GM13976 (cell line): Measurements from ENCODE around the gene C19orf67.
A peak's percentile ranks its signal among the peaks of the same experiment; 100 is the strongest.

ENCODE experiments used
- DNase-seq: peaks from one replicate; pipeline ENCODE4 v3.0.0; 2012; ENCODE audit warnings: low spot score
- CTCF ChIP-seq: IDR thresholded peaks from 2 replicates; pipeline ENCODE4 v1.5.1; 2012; ENCODE audit warnings: borderline replicate concordance, mild to moderate bottlenecking; ENCODE audit not compliant: insufficient read depth; ENCODE audit errors: extremely low read depth, missing control alignments, control extremely low read depth
- in situ Hi-C: fragments of 300-500 bp; cut with MboI; formaldehyde crosslinking; loops from one replicate; pipeline ENCODE4 v1.12.0; 2022; ENCODE audit warnings: low sequenced_read_pairs, mixed read lengths, inconsistent platforms; ENCODE audit not compliant: unreplicated experiment

Gene C19orf67

GRCh38 chr19:14063105-14063504 is 22.5 kb downstream of the C19orf67 start:
- in situ Hi-C loops, result loop anchor here (25.0 kb wide), 1 partner anchor 451 kb away; no protein-coding TSS in a partner anchor
- no peak for DNase-seq

GRCh38 chr19:14062558-14062855 is 23.1 kb downstream of the C19orf67 start:
- in situ Hi-C loops, result loop anchor here (25.0 kb wide), 1 partner anchor 450 kb away; no protein-coding TSS in a partner anchor
- no peak for TF ChIP-seq CTCF
- no peak for DNase-seq

More at GRCh38 chr19:14063105-14063504, 22.5 kb downstream of the C19orf67 start:
- no peak for TF ChIP-seq CTCF

GRCh38 chr19:14061751-14062557 is 23.6 kb downstream of the C19orf67 start, which contains the start of gene PALM3:
TSS of gene PALM3 (minus strand) at chr19:14062076. CDS start at chr19:14061980, 96 bp downstream.
- TF ChIP-seq CTCF, result no peak
- in situ Hi-C loops, result loop anchor here (25.0 kb wide), 1 partner anchor 450 kb away; no protein-coding TSS in a partner anchor
- no peak for DNase-seq

GRCh38 chr19:14061081-14061749 is 24.4 kb downstream of the C19orf67 start:
- no peak for DNase-seq
- no peak for TF ChIP-seq CTCF
- in situ Hi-C loops, result loop anchor here (25.0 kb wide), 1 partner anchor 449 kb away; no protein-coding TSS in a partner anchor

GRCh38 chr19:14059652-14060155 is 25.9 kb downstream of the C19orf67 start:
- peak; percentile 11 for DNase-seq
- TF ChIP-seq CTCF, result no peak
- in situ Hi-C loops, result loop anchor here (25.0 kb wide), 1 partner anchor 447 kb away; no protein-coding TSS in a partner anchor

GRCh38 chr19:14059093-14059480 is 26.5 kb downstream of the C19orf67 start:
- DNase-seq, result peak; percentile 84
- TF ChIP-seq CTCF, result peak; percentile 71
- in situ Hi-C loops, result loop anchor here (25.0 kb wide), 1 partner anchor 447 kb away; no protein-coding TSS in a partner anchor
